Stimulated activated CD8-positive, alpha-beta memory T cell treated with anti-CD3 and anti-CD28 coated beads, Interleukin-12 subunit alpha, Interleukin-12 subunit beta, amount 100 ng/mL, for 1 hour (primary cell): Measurements from ENCODE around the gene CACNA1A.
"Not testable (repeated sequence)": the region's sequence is repeated elsewhere in the genome, so short reads cannot be mapped to it uniquely, and the experiment has no call there.

Source experiments
- DNase-seq: peaks from one replicate; pipeline ENCODE4 v3.0.0-alpha.2; 2020; ENCODE audit warnings: low read depth

CACNA1A gene

DNA sequence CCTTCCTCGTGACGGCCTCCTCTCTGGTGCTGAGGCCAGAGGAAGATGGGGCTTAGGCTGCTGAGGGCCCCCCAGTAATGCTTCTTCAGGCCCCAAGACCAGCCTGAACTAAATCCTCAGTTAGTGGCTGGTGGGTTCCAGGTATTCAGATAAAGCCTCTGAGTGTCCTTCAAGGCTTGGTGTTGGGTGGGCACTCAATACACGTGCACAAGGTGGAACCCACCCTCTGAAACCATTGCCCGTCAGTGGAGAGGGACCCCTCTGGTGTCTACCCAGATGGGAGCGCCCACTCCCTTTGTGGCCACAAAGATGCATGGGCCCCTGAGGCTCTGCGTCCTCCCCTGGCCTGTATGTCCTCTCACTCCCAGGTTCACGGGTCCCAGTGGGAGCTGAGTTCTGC is 277.0 kb downstream of the CACNA1A start:
- no peak for DNase-seq

DNA sequence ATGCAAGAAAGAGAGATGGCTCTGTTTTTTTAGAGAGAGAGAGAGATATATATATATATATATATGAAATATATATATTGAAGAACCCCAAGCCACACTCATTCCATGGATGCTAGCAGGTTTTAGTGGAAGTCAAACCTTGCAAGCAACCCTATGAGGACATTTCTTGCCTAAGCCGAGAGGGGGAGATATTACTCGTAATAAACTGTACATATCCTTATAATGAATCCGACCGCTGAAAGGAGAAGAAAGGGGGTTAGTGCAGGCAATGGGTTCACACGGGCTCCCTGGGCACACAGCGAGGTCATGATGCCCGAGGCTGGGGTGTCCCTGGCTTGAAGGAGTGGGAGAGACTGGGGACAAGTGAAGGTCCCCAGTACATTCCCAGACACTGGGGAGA is 277.7 kb downstream of the CACNA1A start:
- no peak for DNase-seq

DNA sequence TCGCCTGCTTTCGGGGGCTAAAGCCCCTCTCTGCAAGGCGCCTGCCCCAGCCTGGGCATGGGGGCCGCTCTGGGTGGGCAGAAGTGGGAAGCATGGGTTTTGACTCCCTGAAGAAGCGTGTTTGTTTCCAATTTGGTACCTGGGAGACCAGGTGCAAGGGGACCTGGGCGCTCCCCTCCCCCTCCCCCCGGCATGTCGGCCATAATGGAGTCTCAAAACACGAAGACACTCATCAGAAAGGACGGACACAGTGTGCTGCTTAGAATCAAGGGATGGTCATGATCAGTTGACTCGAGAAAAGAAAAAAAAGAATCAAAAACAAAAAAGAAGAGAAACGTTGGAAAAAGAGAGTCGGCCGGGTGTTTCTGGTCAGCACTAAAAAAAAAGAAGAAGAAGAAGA is 279.3 kb downstream of the CACNA1A start:
- DNase-seq = no peak

DNA sequence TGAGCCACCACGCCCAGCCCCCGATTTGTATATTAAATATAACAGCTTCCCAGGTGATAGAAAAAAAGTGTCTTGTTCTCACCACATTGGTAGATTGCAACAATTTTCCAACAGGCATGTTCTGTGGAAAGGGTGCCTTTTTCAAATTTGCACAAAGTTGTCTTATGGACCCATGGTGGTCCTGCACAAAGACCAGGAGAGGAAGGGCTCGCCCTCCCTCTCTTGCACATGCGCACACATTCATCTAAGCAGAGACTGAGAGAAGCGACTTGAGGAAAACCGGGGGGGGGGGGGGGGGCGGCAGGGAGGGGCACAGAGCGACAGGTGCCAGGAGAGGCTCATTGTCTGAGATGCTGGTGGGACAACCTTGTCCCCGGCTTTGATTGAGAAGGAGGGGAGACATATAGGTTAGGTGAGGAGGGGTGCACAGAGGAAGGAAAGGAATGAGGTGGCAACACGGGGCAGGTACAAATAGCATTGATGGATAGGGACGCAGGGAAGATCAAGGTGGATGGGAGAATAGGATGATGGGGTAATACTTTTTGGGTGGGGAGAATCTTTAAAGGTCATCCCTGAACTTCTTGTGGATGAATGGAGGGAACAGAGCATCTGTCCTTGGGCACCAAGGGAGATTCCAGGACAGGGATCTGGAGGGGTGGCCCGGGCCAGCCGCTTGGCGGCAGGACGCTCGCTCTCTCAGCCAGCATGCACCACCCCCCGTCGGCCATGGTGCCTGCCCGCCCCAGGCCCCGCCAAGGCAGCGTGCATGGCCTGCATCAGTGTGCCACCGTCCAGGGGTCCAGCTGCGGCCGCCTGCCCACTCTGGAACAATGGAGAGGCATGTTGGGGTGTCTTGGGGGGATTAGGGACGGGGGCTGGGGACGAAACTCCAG is 280.1 kb downstream of the CACNA1A start:
- no peak for DNase-seq

DNA sequence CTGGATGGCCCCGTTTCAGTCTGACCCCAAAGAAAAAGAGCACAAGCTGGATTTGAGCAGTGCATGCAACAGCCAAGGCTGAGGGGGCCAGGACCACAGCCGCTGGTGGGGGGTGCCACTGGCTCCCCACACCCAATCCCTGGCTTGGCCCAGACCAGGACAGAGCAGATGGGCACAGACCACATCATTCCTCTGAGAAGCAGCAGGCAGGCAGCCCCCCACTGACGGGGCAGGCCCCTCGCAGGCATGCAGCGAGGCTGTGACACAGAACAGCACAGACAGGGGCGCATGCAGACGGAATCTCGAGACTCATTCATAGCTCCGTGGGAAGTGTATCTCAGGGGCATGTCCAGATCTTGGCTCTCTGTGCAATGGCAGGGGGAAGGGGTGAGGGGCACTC is 281.2 kb downstream of the CACNA1A start:
- no peak for DNase-seq

DNA sequence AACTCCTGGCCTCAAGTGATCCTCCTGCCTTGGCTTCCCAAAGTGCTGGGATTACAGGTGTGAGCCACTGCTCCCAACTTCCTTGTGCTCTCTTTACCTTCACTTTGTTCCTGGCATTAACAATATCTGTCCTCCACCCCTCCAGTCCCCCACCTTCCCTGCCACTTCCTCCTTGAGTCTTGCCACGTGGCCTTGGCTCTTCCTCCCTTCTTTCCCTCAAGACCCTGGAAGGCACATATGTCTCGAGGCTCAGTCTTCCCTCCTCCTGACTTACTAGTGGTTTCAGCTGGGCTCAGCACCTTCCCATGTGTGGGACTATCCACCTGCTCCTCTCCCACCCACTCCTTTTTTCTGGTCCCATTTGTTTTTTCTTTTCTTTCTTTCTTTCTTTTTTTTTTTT is 285.4 kb downstream of the CACNA1A start:
- no peak for DNase-seq

DNA sequence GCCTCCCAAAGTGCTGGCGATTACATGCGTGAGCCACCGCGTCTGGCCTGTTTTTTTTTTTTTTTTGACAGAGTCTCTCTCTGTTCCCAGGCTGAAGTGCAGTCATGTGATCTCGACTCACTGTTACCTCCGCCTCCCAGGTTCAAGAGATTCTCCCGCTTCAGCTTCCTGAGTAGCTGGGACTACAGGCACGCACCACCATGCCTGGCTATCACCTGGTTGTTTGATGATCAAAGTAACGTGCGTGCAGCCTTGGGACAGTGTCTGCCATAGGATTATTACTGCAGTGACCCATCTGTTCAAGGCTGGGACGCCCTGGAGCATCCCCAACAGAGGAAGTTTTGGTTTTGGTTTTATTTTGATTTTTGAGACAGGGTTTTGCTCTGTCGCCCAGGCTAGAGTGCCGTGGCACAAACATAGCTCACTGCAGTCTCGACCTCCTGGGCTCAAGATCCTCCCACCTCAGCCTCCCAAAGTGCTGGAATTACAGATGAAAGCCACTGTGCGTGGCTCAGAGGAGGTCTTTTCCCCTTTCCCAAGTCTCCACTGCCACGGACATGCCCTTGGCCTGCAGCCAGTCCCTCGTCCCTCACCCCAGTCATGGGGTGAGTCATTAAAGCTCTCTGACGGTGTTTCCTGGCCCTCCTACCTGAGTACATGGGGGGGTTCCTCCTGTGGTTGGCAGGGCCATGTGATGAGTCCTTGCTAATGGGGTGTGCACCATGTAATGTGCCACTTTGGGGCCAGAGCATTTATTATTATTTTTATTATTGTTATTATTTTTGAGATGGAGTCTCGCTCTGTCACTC is 290.5 kb downstream of the CACNA1A start:
- DNase-seq = peak; percentile 11

DNA sequence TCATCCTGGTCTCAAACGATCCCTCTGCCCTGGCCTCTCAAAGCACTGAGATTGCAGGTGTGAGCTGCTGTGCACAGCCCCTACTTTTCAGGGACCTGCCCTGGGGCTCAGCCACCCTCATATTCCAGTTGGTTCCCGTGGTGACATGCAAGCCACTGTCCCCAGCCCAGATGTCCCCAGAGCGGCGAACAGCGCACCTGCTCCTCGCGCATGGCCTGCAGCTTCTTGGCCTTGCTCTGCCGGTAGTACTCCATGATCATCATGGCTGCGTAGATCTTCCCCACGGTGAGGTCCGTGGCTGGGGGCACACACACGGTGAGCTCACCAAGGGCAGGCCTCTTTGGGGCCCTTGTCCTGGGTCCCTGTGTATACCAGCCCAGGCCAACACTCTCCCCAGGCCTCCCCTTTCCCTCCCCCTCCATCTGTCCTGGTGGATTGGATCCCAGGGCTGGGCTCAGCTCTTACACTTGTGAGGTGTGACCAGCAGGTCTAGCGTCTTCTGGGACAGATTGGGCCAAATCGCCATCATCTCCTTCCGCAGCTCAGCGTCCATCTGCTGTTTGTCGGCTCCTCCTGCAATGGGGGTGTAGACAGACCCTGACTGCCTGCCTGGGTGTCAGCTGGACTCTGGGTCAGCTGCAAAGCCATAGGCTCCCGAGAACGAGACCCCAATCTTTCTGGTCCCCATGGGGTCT is 292.1 kb downstream of the CACNA1A start:
- DNase-seq = no peak

DNA sequence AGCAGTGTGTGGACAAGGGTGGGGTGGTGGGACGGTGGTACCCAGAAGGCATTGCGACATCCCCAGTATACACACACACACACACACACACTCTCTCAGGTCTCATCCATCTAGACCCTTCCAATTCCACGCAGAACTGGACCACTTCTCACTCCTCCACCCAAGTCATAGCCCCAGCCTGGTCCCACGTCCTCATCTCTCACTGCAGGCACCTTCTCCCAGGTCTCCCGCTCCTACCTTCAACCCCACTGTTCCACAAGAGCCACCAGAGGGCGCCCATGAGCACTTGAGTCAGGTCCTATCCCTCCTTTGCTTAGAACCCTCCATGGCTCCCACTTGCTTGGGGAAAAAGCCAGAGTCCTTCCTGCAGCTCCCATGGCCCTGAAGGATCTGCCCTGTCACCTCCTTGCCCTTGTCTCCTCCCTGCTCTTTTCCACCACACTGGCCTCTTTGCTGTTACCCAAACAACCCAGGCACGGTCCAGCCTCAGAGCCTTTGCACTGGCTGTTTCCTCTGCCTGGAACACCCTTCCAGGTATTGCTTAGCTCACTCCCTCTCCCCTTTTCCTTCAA is 293.4 kb downstream of the CACNA1A start:
- DNase-seq = peak; percentile 72

DNA sequence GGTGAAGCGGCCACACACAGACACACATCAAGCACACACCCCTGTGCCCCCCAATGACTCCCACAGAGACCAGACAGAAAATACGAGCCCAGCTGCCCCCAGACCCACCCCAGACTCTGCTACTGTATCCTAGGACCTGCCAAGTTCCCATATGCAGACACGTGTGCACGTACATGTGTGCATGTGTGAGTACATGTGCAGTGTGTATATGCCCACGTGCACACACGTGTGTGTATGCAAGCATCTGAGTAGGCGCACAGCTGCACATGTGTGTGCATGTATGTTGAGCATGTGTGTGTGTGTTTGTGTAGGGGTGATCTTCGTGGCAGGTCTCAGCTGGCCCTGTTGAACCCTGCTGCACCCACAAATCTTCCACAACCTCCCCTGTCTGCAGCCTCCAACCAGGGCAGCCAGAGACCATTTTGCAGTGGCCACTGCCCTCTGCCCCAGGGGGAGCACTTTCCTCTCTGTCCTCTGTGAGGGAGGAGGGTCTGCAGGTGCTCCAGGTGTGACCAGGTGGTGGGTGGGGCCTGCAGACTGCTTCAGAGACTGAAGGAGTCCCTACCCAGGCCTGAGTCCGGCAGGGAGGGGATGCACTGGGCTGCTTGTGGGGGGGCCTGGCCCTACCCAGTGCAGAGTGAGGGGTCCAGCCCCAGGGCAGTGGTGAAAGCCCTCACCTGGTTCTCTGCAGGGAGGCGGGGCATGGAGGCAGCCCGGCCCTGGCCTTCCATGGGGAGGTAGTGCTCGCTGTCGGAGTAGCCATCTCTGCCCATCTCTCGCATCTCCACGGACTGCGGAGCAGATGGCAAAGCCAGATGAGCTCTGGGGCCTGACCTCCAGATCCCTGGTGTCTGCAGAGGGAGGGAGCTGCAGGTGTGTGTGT is 294.6 kb downstream of the CACNA1A start:
- no peak for DNase-seq

DNA sequence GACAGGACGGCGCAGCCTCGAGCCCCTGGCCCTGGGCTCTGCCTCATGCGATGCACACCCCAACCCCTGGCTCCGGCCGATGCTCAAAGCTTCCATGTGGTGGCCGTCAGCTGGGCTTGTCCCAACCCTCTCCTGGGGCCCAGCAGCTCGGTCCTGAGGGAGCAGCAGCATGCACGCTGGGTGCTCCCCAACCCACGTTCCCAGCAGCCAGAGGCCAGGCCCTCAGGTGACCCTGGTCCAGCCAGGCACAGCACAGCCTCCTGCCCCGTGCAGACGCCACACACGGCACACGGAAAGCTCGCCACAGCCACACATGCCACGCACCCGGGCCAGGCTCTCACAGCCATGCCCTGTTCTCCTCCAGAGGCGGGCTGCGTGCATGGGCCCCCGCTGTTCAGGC is 295.3 kb downstream of the CACNA1A start:
- DNase-seq = no peak

DNA sequence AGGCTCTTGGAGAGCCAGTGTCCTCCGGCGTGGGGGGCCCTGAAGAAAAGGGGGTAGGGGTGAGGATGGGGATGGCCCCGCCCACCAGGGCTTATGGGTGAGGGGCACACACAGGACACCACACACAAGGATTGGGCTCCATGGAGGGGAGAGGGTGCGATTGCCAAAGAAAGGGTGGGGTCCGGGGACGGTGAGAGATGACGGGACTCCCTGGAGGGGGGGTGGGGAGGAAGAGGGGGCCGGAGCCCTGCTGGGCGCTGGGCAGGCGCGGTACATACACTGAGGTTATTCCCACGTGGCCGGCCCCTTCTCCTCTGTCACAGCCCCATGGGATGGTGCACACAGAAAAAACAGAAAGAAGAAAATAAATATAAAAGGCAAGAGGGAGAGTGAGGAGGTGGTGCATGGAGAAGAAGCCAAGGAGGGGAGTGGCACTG is 295.9 kb downstream of the CACNA1A start:
- DNase-seq = no peak

DNA sequence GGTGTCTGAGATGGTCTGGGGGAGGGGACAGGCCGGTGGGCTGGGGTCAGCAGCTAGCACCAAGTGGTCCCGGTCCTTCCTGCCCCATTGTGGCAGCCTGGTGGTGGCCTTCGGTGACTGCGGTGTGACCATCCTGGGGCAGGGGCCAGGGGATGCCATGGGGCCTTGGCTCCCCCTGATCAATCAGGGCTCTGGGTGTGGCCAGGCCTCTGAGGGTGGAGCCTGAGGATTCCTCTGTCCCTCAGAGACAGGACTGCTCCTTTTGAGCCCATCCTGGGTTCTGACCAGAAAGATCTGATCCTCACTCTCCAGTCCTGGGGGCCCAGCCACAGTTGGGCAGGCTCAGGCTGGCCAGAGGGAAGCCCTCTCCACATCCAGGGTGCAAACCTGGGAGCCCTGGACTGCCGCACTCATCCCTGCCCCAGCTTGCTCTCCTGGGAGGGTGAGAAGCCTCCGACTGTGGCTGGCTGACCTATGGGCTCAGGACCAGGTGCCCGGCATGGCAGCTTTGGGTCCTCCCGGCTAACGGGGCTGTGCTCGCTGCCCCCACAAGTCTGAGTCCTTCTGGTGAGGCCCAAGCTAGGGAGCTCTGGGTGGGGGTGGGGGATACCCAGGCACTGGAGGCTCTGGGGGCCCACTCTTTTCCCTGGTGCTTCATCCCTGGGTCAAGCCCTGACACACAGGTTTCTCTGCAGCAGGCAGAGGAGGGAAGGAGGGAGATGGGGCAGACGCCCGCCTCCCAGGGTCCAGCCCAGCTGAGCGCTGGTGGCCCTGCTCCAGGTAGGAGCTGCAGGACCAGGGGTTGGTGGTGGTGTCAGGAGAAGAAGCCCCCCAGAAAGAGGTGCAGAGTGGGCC is 296.6 kb downstream of the CACNA1A start:
- DNase-seq = no peak

DNA sequence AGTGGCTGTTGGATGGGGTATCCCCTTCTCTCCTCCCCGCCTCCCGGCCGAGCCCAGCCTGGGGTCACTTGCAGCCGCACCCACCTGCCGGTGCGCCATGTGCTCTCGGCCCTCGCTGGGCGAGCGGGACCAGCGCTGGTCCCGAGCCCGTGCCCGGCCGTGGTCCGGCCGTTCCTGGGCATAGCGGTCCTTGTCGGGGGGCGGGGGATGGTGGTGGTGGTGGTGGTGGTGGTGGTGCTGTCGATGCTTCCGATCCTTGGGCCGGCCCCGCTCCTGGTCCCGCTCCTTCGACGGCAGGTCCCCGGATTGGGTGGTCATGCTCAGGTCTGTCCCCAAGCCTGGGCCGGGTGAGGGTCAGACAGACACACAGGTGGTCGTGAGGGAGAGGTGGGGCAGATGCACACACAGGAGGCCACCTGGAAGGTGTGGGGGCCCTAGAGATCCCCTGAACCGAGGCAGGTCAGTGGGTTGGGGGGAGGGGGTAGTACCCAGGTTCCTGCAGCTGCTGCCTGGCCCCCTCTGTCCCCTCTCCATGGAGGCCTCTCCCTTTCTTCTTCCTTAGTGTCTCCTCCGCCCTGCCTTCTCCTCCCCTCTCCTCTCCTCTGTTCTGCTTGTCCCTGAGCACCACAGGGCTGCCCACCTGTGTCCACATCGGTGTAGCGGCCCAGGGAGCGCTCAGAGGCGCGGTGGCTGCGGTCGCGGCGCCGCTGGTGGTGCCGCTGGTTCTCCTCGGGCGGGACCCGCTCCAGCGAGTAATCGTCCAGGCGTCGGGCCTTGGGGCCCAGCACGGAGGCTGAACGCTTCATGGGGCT is 297.4 kb downstream of the CACNA1A start:
- no peak for DNase-seq

DNA sequence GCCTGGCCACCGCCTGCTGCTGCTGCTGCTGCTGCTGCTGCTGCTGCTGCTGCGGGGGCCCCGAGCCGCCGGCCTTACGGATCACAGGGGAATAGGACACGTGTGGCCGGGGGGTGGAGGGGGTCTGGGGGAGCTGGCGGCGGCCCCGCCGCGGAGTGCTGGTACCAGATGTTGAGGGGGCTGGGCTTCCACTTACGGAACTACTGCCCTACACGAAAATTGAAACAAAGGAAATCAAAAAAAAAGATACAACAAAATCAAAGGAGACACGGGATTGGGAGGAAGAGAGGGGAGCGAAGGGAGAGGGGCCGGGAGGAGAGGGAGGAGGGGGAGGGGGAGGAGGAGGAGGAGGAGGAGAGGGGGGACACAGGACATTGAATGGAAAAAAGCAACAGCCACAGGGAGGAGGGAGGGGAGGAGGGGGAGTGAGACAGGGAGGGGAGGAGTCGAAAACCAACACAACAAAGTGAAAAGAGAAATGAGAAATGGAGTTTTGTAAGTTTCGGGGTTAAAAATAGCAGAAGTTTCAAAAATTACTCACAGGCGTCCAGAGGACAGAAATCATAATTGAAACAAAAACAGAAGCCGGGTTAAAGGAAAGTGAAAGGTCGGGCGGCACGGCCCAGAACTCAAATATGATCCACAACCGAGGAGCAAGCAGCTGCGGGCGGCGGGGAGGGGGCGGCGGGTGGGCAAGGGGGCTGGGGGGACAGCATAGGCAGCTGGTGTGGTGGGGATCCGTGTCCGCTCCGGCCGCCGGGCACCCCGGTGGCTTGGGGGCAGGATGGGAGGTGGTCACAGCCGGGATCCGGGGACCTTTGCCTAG is 298.2 kb downstream of the CACNA1A start:
- peak; percentile 20 for DNase-seq

DNA sequence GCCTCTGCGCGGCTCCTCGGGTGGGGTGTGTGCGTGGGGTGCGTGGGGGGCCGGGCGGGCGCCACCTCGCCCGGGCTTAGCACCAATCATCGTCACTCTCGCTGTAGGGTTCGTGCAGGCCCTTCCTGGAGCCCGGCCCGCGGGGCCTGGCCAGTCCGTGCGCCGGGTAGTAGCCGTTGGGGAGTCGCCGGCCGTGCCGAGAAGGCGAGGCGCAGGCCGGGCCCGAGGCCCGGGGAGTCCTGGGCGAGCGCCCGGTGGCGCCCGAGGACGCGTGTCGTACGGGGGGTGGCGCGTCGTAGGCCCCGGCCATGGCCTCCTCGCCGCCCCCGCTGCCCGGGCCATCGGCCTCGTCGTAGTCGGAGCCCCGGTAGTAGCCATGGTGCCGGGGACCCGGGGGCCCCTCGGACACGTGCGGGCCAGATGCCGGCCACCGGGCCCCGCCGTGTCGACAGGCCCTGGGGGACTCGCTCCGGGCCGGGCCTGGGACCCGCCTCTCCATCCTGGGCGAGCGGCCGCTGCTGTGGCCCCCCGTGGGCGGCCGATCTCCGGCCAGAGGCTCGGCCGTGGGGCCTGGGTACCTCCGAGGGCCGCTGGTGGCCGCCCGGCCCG is 298.9 kb downstream of the CACNA1A start:
- DNase-seq = no peak

DNA sequence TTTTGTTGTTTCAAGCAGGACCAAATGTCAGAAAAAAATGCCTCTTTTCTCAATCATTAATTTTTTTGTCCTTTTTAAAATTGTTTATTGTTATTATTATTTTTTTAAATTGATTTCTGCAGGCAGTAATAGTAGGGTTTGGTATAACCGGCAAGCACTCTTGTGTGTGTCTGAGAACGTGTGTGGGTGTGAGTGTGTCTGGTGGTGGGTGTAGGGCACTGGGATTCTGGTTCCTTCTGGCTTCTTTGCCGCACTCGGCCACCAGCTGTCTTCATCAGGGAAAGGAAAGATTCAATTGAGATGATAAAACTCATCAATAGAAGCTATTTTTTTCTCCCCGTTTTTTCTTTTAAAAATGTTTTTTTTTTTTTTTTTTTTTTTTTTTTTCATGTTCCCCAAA is 299.7 kb downstream of the CACNA1A start:
- no peak for DNase-seq

DNA sequence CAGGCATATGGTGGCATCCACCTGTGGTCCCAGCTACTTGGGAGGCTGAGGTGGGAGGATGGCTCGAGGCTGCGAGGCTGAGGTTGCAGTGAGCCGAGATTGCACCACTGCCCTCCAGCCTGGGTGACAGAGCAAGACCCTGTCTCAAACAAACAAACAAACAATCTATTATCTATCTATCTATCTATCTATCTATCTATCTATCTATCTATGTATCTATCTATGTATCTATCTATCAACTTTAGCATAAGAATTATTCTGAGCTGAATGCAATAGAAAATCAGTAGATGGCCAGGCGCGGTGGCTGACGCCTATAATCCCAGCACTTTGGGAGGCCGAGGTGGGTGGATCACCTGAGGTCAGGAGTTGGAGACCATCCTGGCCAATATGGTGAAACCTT is 304.2 kb downstream of the CACNA1A start:
- DNase-seq = not testable (repeated sequence)
